H9 (cell line): ENCODE data around the gene NTN3. TPM values are rescaled to one million over a fixed set of nuclear protein-coding genes. Genes with fewer than 3 reads are reported as not detected.

Source experiments
- DNase-seq: peaks from one replicate; pipeline ENCODE4 v3.0.0-alpha.2; 2017
- H2AFZ ChIP-seq: one replicate; pipeline ENCODE4 v1.6.1; 2013; ENCODE audit warnings: mild to moderate bottlenecking, low read length, control low read depth, moderate library complexity
- H2AK5ac ChIP-seq: 2 replicates; pipeline ENCODE4 v1.6.1; 2013; ENCODE audit warnings: low read length, control low read depth, mixed read lengths; ENCODE audit not compliant: insufficient read length
- H2BK120ac ChIP-seq: one replicate; pipeline ENCODE4 v1.6.1; 2013; ENCODE audit warnings: low read depth, mild to moderate bottlenecking, low read length, control low read depth, inconsistent platforms; ENCODE audit not compliant: poor library complexity, severe bottlenecking
- H2BK12ac ChIP-seq: 2 replicates; pipeline ENCODE4 v1.6.1; 2013; ENCODE audit warnings: low read length, control low read depth, mixed read lengths, low read depth; ENCODE audit not compliant: insufficient read length
- H2BK15ac ChIP-seq: 2 replicates; pipeline ENCODE4 v1.6.1; 2013; ENCODE audit warnings: low read depth, low read length, control low read depth
- H2BK20ac ChIP-seq: one replicate; pipeline ENCODE4 v1.6.1; 2013; ENCODE audit warnings: low read depth, mild to moderate bottlenecking, low read length, control low read depth, inconsistent platforms; ENCODE audit not compliant: poor library complexity, severe bottlenecking
- H2BK5ac ChIP-seq: 2 replicates; pipeline ENCODE4 v1.6.1; 2013; ENCODE audit warnings: low read length, control low read depth, mixed read lengths; ENCODE audit not compliant: insufficient read length
- H3K14ac ChIP-seq: 2 replicates; pipeline ENCODE4 v1.6.1; 2013; ENCODE audit warnings: low read length, control low read depth; ENCODE audit not compliant: insufficient read depth
- H3K18ac ChIP-seq: 2 replicates; pipeline ENCODE4 v1.6.1; 2013; ENCODE audit warnings: low read depth, mild to moderate bottlenecking, mixed read lengths, low read length, control low read depth; ENCODE audit not compliant: insufficient read length
- H3K23ac ChIP-seq: 2 replicates; pipeline ENCODE4 v1.6.1; 2013; ENCODE audit warnings: low read length, control low read depth, mixed read lengths, low read depth; ENCODE audit not compliant: insufficient read length
- H3K23me2 ChIP-seq: 2 replicates; pipeline ENCODE4 v1.6.1; 2013; ENCODE audit warnings: low read depth, mild to moderate bottlenecking, mixed read lengths, low read length, control low read depth; ENCODE audit not compliant: insufficient read length, poor library complexity, severe bottlenecking
- H3K27ac ChIP-seq: 2 replicates; pipeline ENCODE4 v1.5.1; 2013; ENCODE audit warnings: low read length, control low read depth, mixed read lengths, low read depth; ENCODE audit not compliant: insufficient read length
- H3K27me3 ChIP-seq: 2 replicates; pipeline ENCODE4 v1.6.1; 2013; ENCODE audit warnings: low read length, control low read depth, inconsistent platforms; ENCODE audit not compliant: insufficient read depth
- H3K4ac ChIP-seq: 2 replicates; pipeline ENCODE4 v1.6.1; 2013; ENCODE audit warnings: low read depth, mild to moderate bottlenecking, control low read depth, inconsistent platforms, low read length, moderate library complexity
- H3K4me1 ChIP-seq: 2 replicates; pipeline ENCODE4 v1.6.1; 2013; ENCODE audit warnings: low read length, control low read depth, inconsistent platforms; ENCODE audit not compliant: insufficient read depth
- H3K4me2 ChIP-seq: 2 replicates; pipeline ENCODE4 v1.6.1; 2013; ENCODE audit warnings: low read length, control low read depth, mixed read lengths; ENCODE audit not compliant: insufficient read length, insufficient read depth
- H3K56ac ChIP-seq: 2 replicates; pipeline ENCODE4 v1.6.1; 2013; ENCODE audit warnings: low read depth, mild to moderate bottlenecking, mixed read lengths, low read length, control low read depth; ENCODE audit not compliant: insufficient read length
- H3K79me1 ChIP-seq: 2 replicates; pipeline ENCODE4 v1.6.1; 2013; ENCODE audit warnings: low read depth, mild to moderate bottlenecking, moderate library complexity, low read length, control low read depth, inconsistent platforms; ENCODE audit not compliant: insufficient read depth, poor library complexity, severe bottlenecking
- H3K79me2 ChIP-seq: 2 replicates; pipeline ENCODE4 v1.6.1; 2013; ENCODE audit warnings: low read length, control low read depth, inconsistent platforms; ENCODE audit not compliant: insufficient read depth
- H3K9ac ChIP-seq: 2 replicates; pipeline ENCODE4 v1.6.1; 2013; ENCODE audit warnings: low read length, control low read depth, mixed read lengths; ENCODE audit not compliant: insufficient read length; ENCODE audit errors: extremely low read depth
- H3K9me3 ChIP-seq: one replicate; pipeline ENCODE4 v1.6.1; 2013; ENCODE audit warnings: low read depth, low read length, inconsistent platforms; ENCODE audit not compliant: control insufficient read depth
- H3T11ph ChIP-seq: one replicate; pipeline ENCODE4 v1.6.1; 2013; ENCODE audit warnings: mild to moderate bottlenecking, low read length, control low read depth, inconsistent platforms
- H4K20me1 ChIP-seq: one replicate; pipeline ENCODE4 v1.6.1; 2013; ENCODE audit not compliant: control insufficient read depth, insufficient read length, insufficient read depth
- H4K5ac ChIP-seq: 2 replicates; pipeline ENCODE4 v1.6.1; 2013; ENCODE audit warnings: low read depth, mild to moderate bottlenecking, mixed read lengths, low read length, control low read depth; ENCODE audit not compliant: insufficient read length
- H4K8ac ChIP-seq: replicated peaks from 2 replicates; pipeline ENCODE4 v1.6.1; 2013; ENCODE audit warnings: low read length, control low read depth, mixed read lengths, low read depth; ENCODE audit not compliant: insufficient read length
- H4K91ac ChIP-seq: 2 replicates; pipeline ENCODE4 v1.6.1; 2013; ENCODE audit warnings: low read depth, mild to moderate bottlenecking, moderate library complexity, mixed read lengths, low read length, control low read depth; ENCODE audit not compliant: insufficient read length
- H3K27ac Mint-ChIP-seq, 3 experiments: 2 replicates in 2 of 3; 3 replicates in 1 of 3; pipeline ENCODE4 v1.8.0; 2020 to 2021; ENCODE audit warnings: mixed read lengths in 3 of 3, mild to moderate bottlenecking in 1 of 3, moderate library complexity in 1 of 3
- H3K27me3 Mint-ChIP-seq: 2 replicates; pipeline ENCODE4 v1.8.0; 2021; ENCODE audit warnings: low read depth, mild to moderate bottlenecking, moderate library complexity, mixed read lengths
- H3K36me3 Mint-ChIP-seq, 3 experiments: 2 replicates in 2 of 3; 3 replicates in 1 of 3; pipeline ENCODE4 v1.8.0; 2020 to 2021; ENCODE audit warnings: low read depth in 3 of 3, mixed read lengths in 3 of 3; ENCODE audit not compliant: insufficient read depth in 1 of 3
- H3K4me1 Mint-ChIP-seq, 2 experiments: 2 replicates each; pipeline ENCODE4 v1.8.0; 2020; ENCODE audit warnings: mixed read lengths in 2 of 2
- H3K4me3 Mint-ChIP-seq, 2 experiments: 2 replicates in 1 of 2; 3 replicates in 1 of 2; pipeline ENCODE4 v1.8.0; 2020 to 2021; ENCODE audit warnings: mild to moderate bottlenecking in 2 of 2, mixed read lengths in 2 of 2, moderate library complexity in 1 of 2
- H3K9me3 Mint-ChIP-seq, 2 experiments: 2 replicates in 1 of 2; 3 replicates in 1 of 2; pipeline ENCODE4 v1.8.0; 2020; ENCODE audit warnings: mild to moderate bottlenecking in 2 of 2, mixed read lengths in 2 of 2, moderate library complexity in 1 of 2
- CTCF ChIP-seq: fragments of 200-600 bp; sonication (generic); conservative IDR thresholded peaks from 3 replicates; pipeline ENCODE4 v1.8.0; 2021; ENCODE audit warnings: antibody characterized with exemption, mild to moderate bottlenecking
- whole genome bisulfite sequencing: extraction: QIAGEN DNeasy Blood & Tissue Kit; methylation state at CpG from one replicate; pipeline ENCODE4 v1.1.7; 2013; ENCODE audit warnings: missing lambda C conversion rate, low lambda C conversion rate, mixed read lengths; ENCODE audit not compliant: insufficient read length; ENCODE audit errors: extremely low coverage; 5-methylcytosine and 5-hydroxymethylcytosine counted together
- total RNA-seq: library from RNA; stranded (reverse); gene quantifications from 2 replicates; pipeline ENCODE4 v1.2.1, GENCODE V29; 2021

Gene NTN3
- total RNA-seq, 1 experiment from 2014 or later = 1.3 TPM

- Histone ChIP-seq H3K79me2 (no peaks in the 10 kb centered on the region), H3K23ac (no peak overlapping the region), H3K4me2 (no peak overlapping the region), H4K91ac (no peak overlapping the region), H4K5ac (no peak overlapping the region), H2BK120ac (no peak overlapping the region), H2BK5ac (no peak overlapping the region), H3K18ac (no peak overlapping the region), H3K9me3 (no peaks in the 10 kb centered on the region), H3K9ac (no peak overlapping the region), H2BK15ac (no peak overlapping the region), H4K20me1 (no peaks in the 10 kb centered on the region), H3K14ac (no peak overlapping the region), H3K27ac (no peak overlapping the region), H4K8ac (no peak overlapping the region), H2AK5ac (no peak overlapping the region), H3K27me3 (no peaks in the 10 kb centered on the region), H3T11ph (no peak overlapping the region), H3K79me1 (no peaks in the 10 kb centered on the region), H3K4me1 (no peaks in the 10 kb centered on the region), H2BK12ac (no peak overlapping the region), H3K56ac (no peak overlapping the region), H2BK20ac (no peak overlapping the region), H3K23me2 (no peaks in the 10 kb centered on the region), H3K4ac (no peak overlapping the region), H2AFZ (no peak overlapping the region)
- Mint-ChIP-seq H3K36me3 (no peaks in the 10 kb centered on the region; a peak in 1 of 7 replicates), H3K9me3 (no peaks in the 10 kb centered on the region), H3K4me1 (peaks cover 0 to 2% of the 10 kb centered on the region in 2 experiments; a peak in 1 of 4 replicates), H3K27ac (no peak overlapping the region), H3K4me3 (no peak overlapping the region), H3K27me3 (peaks cover 14% of the 10 kb centered on the region)
- no peak for DNase-seq
- no peak for TF ChIP-seq CTCF
- no CpG with 5 or more reads among the region's 7 CpGs for WGBS
Observed at GRCh38 chr16:2422123-2422867, 48.8 kb upstream of the NTN3 start.
